C4-2B (cell line): Measurements from ENCODE around the gene TPMT.

Experiments used
- CTCF ChIP-seq: fragments of 450-650 bp; conservative IDR thresholded peaks from 2 replicates; pipeline ENCODE4 v1.5.1; 2017; ENCODE audit warnings: mild to moderate bottlenecking
- ZFX ChIP-seq: fragments of 450-650 bp; IDR thresholded peaks from 2 replicates; pipeline ENCODE4 v1.6.1; 2017

GRCh38 chr6:18154507-18155149, at the start of gene TPMT:
- no peak for TF ChIP-seq CTCF
- no peak for TF ChIP-seq ZFX
